Activated CD4-positive, alpha-beta T cell treated with anti-CD3 and anti-CD28 coated beads, Interleukin-2, Interleukin-6, amounts not matched to agents 100 ng/mL and 50 ng/mL, durations not matched to agents 16 hours and 8 hours (primary cell): ENCODE data around the gene CUX1.
"Not testable (repeated sequence)": the region's sequence is repeated elsewhere in the genome, so short reads cannot be mapped to it uniquely, and the experiment has no call there.

ENCODE experiments used
- DNase-seq: peaks from one replicate; pipeline ENCODE4 v3.0.0-alpha.2; 2020

The CUX1 gene

GRCh38 chr7:101795461-101795860 lies 22.0 kb upstream of the CUX1 start:
- no peak for DNase-seq

GRCh38 chr7:101798173-101798572 lies 19.3 kb upstream of the CUX1 start:
- DNase-seq: not testable (repeated sequence)

DNA sequence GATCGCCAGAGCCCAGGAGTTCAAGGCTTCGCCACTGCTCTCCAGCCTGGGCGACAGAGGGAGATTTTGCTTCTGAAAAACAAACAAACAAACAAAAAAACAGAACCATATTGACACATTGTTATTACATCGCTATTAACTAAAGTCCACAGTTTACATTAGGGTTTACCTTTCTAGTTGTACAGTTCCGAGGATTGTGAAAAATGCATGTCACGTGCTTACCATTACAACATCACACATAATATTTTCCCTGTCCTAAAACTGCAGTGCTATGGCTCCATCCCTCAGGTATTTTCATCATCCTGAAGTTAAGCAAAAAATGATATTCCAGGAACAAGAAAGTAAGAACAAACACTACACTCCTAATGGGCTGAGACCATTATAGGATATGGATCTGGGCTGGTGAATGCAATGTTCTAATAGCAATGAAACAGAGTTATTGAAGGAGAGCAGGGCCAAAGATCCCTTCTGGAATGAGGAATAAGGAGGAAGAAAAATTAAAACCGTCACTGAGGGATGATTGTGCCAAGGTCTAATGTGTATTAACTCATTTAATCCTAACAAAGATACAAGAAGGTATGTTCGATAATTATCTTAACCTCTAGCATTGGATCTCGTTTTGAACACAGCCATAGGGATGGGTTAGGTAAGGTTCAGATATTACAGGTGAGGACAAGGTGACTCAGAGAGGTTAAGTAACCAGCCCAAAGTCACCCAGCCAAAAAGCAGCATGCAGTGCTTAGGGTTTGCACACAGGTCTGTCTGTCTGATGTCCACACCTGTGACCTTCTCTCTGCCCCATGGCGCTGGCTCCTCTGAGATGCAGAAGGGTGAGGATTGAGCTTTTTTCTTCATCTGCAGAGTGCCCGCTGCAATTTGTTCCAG lies 14.0 kb upstream of the CUX1 start:
- DNase-seq: no peak

- DNase-seq: no peak
These were observed 13.1 kb upstream of the CUX1 start for GRCh38 chr7:101804088-101804963.

- peak; percentile 15 for DNase-seq
These were observed 12.5 kb upstream of the CUX1 start for GRCh38 chr7:101804967-101805366.

DNA sequence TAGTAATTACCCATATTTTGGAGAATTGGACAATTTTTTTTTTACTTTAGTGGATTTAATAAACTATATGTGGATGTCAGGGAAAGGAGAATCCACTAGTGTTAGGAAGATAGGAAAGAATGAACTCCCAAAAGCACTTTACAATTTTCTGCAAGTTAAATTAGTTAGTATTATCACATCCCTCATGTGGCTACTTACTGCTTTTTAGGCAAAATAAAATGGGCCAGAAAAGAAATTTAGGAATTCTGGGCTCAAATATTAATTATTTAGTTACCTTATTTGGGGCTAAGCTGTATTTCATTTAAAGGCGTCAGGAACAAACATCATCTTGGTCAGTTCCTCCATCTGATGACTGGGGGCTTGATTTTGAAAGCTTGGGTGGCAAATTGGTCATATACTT lies 4.8 kb upstream of the CUX1 start:
- no peak for DNase-seq

DNA sequence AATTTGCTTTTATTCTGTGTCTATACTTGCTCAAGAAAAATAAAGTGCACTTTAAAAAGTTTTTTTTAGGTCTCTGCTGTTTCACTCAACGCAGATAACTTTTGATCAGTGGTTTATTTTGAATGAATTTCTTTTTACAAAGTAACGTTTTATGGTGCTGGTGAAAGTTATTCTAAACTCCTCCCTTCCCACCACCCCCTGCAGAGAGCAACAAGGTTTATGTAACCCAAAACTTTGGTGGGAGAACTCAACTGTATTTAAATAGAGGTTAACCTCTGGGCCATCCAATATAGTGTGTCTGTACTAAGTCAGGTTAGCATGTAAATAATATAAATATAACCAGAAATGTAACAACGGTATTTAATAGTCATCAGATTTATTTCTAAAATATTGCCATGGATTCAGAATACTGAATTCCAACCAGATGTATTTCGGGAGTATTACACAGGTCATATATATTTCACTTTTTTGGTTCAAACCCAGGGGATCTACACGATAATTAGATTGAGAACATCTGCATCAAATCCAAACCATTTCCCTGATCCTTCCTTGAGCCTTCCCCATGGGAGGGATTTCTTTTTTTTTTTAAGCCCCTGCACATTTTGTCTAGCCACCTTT lies 3.9 kb upstream of the CUX1 start:
- no peak for DNase-seq

GRCh38 chr7:101814081-101814990 lies 3.1 kb upstream of the CUX1 start:
- peak; percentile 64 for DNase-seq

- DNase-seq: peak; percentile 68
These were observed 2.2 kb upstream of the CUX1 start for GRCh38 chr7:101814991-101815825.

DNA sequence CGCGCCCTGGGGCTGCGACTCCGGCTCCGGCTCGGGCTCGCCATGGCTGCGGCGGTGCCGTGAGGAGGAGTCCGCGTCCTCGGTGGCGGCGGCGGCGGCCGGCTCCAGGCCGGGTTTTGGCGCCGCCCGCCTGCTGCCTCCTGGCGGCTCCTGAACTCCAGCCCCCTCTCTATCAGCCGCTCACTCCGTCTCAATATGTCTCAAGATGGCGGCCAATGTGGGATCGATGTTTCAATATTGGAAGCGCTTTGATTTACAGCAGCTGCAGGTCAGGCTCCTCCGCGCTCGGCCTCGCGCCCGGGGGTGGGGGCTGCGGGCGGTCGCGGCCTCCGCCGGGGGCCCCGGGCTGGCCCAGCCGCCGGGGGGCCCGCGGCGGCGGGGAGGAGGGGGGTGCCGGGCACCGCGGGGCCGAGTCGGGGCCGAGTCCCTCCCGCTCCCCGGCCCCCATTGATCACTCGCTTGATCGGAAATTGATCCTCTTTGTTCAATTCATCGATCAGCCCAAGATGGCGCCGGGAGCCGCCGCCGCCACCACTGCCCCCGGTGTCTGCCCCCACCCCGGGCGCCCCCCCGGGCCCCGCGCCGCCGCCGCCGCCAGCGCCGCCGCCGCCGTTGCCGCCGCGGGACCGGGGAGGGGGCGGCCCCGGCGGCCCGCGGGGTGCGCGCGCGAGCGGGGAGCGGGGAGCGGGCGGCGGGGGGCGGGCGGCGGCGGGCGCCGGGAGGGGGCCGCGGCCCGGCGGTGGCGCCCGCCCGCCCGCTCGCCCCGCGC lies 1.4 kb upstream of the CUX1 start:
- DNase-seq: peak; percentile 78

DNA sequence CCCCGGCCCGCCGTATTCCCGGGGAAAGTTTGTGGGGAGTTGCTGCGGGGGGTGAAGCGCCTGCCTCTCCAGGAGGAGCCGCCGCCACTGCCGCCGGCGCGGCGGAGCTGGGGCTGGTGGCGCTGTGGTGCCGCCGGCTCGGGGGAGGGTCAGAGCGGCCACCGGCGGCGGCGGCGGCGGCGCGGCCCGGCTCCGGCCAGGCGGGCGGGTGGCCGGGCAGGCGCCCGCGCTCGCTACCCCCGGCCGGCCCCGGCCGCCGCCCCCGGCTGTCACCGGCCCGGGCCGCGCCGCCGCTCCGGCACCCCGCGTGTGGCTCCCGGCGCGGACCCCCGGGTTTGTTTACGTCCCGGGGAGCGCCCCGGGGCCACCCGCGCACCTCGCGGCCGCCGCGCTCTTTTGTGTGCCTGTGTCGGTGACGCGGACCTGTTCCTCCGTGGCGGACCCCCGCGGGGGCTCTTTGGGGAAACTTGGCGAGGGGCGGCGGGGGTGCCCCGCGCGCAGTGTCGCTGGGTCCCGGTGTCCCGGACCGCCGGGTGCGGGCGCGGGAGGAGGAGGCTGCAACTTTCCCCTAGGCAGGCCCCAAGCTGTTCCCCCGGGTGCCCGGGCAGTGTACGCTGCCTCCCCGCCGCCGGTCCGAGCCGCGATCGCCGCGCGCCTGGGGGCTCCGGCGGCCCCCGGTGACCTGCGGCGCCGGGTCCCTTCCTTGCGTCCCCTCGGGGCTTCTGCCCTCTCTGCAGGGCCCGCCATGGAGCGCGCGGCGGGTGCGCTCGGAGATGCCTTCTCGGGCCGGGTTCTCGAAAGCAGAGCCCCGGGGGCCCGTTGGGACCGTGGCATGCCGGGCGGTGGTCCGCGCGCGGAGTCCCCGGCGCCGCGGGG lies 593 bp upstream of the CUX1 start:
- DNase-seq: peak; percentile 28

DNA sequence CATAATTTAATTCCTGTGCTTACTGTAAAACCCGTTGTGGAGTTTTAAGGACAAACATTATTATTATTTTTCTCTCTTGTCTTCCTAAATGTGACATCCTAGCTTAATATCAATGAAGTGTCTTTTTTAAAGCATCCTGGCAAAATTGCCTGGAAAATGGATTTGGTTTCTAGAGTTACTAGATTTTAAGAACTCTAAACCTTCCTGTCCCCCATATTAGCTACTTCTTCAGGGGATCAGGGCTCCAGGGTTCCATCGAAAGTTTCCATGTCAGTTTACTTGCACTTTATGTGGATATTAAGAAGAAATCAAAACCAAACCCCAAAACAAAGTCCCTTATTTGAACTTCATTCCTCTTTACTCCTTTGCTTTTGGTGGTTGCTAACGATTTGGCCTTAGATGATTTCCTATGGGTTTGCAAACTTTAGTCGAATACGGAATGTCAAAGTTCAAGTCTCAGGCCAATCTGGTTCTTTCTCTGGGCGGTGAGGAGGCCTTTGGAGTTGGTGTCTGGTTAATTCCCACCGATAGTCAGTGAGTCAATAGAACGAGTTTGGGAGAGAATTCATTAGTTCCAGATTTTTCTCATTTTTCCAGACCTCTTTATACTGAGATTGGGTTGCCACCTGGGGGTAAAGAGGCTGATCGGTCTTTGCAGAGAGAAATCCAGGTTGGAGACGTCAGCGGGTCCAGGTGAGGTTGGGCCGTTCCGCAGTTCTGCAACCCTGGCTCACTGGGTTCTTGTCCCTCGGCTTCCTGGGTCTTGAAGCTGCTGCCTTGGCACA lies 1.1 kb downstream of the CUX1 start:
- DNase-seq: no peak

DNA sequence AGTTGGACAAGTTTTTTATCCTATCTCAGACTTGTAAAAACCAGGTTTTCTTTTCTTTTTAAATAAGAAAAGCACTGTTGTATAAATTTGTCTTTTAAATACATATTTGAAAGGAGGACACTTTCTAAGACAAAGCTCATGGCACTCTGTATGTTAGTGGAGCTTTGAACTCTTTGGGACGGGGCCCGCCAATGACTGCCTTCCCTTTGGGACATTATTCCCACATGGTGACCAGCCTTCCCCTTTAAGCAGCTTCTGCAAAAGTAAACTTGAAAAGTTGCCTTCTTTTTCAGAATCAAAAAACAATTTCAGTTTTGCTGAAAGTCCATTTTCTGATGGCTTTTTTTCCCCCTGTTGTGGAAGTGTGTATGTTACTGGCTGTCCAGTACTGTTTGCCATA lies 1.8 kb downstream of the CUX1 start:
- no peak for DNase-seq

- DNase-seq: no peak
These were observed 2.6 kb downstream of the CUX1 start for GRCh38 chr7:101819913-101820522.

- no peak for DNase-seq
These were observed 3.3 kb downstream of the CUX1 start for GRCh38 chr7:101820703-101821102.

DNA sequence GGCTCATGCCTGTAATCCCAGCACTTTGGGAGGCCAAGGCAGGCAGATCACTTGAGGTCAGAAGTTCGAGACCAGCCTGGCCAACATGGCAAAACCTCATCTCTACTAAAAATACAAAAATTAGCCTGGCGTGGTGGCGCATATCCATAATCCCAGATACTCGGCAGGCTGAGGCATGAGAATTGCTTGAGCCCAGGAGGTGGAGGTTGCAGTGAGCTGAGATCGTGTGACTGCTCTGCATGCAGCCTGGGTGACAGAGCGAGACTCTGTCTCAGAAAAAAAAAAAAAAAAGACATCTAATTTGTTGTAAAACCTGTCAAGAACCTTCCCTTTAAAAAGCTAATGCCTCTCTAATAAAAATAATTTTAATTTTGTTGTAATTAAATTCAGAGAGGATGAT lies 5.2 kb downstream of the CUX1 start:
- DNase-seq: not testable (repeated sequence)

DNA sequence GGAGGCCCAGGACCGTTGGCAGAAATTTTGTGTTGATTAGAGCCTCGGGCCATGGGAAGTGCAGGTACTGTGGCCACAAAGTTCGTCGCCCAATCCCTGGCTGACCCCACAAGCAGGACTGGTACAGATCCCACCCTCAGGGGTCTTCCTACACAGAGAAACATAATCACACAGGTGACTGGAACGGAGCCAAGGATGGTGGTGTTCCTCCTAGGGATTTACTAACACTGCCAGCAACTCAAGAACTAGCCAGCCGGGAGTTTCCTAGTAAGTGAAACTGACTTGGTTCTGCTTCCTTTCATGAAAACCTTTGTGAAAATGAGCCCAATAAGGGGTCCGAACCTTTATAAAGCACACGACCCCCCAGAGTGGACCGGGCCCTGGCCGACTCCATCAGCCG lies 5.7 kb downstream of the CUX1 start:
- DNase-seq: no peak

GRCh38 chr7:101823596-101823995 lies 6.2 kb downstream of the CUX1 start:
- no peak for DNase-seq
